HG02798 (cell line): ENCODE results near the gene RAD51B.
"Not testable (repeated sequence)": the region's sequence is repeated elsewhere in the genome, so short reads cannot be mapped to it uniquely, and the experiment has no call there.

Source experiments
- ATAC-seq: cut with Tn5 transposase; IDR thresholded peaks from one replicate; pipeline ENCODE4 v1.9.1; 2021; ENCODE audit warnings: mild to moderate bottlenecking; ENCODE audit not compliant: unreplicated experiment, poor library complexity

Gene RAD51B

DNA sequence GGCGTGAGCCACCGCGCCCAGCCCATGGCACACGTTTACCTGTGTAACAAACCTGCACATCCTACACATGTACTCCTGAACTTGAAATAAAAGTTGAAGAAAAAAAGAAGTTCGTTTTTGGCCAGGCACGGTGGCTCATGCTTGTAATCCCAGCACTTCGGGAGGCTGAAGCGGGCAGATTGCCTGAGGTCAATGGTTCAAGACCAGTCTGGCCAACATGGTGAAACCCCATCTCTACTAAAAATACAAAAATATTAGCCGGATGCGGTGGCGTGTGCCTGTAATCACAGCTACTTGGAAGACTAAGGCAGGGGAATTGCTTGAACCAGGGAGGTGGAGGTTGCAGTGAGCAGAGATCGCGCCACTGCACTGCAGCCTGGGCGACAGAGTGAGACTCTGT, 879.2 kb downstream of the RAD51B start:
- ATAC-seq: not testable (repeated sequence)

DNA sequence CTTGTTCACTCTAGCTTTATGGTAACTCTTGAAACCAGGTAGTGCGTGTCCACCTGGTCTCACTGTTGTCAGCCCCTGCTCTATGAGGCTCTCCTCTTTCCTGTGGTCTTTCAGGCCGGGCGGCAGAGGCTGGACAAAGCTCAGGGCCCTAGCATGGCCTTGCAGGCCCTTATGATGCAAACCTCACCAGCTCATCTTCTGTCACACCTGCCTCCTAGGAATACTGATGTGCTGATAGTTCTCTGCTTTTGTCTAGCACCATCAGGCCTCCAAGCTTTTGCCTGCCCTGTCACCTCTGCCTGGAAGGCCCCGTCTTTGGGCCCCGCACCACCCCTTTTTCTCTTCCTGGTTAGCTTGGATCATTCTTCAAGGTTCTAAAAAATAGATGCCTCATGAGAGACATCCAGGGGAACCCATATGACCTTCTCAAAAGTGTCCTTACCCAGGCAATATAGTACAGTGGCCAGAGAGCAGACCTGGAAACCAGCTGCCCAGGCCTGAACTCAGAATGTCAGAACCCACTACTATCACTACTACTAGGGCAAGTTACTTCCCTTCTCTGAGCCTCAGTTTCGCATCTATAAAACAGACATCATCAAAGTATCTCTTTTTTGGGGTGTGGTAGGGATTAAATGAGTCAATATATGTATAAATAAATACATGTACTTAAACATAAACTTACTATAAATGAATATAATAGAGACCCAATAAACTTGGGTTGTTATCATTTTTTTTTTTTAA, 881.6 kb downstream of the RAD51B start:
- no peak for ATAC-seq

DNA sequence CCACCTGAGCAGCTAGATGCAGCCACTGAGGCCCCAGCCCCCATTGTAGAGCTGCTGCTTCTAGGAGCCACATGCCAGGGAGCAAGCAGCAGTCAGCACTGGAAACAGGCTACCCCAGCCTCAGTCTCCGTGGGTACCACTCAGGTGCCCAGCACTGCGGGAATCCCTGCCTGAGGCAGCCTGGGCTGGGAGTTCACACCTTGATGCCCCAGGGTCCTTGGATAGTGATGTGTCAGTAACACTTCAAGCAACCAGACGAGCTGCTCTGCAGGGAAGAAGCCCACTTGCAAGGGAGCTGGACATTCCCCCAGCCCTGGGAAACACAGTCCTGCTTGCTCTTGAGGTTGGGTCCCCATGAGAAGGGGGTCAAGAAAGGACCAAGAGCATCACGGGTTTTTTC, 882.6 kb downstream of the RAD51B start:
- no peak for ATAC-seq

DNA sequence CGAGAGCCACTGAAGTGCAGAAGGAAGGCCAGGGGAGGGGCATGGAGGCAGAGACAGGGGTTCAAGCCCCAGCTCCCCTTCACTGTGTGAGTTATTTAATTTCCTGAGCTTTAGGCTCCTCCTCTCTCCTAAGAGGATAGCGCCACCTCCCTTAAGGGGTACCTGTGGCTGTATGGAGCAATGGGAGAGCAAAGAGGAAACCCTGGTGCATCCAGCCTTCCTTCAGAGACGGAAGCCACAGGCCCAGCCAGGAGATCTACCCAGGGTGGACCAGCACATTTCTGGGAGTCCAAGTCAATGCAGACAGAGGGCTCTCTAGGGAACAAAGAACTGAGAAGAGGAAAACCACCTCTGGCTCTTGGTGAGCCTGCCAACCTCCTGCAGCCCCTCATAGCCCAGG, 883.0 kb downstream of the RAD51B start:
- no peak for ATAC-seq

DNA sequence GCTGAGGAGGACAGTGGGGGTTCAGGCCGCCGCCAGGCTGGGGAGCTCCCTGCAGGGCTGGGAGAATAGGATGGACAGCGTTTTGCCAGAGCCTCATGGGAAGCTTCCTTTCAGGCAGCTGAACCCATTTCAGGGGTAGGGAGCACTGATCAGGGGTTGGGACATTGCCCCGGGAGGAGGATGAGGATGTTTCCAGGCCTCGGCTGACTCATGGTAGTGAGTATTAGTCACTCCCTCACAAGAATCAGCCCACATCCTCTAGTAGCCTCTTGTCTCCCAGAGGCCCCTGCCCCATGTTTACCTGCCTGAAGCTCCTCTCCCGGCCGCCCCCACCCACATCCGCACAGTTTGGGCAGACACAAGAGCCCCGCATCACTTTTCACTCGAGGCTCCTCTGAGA, 883.5 kb downstream of the RAD51B start:
- no peak for ATAC-seq

DNA sequence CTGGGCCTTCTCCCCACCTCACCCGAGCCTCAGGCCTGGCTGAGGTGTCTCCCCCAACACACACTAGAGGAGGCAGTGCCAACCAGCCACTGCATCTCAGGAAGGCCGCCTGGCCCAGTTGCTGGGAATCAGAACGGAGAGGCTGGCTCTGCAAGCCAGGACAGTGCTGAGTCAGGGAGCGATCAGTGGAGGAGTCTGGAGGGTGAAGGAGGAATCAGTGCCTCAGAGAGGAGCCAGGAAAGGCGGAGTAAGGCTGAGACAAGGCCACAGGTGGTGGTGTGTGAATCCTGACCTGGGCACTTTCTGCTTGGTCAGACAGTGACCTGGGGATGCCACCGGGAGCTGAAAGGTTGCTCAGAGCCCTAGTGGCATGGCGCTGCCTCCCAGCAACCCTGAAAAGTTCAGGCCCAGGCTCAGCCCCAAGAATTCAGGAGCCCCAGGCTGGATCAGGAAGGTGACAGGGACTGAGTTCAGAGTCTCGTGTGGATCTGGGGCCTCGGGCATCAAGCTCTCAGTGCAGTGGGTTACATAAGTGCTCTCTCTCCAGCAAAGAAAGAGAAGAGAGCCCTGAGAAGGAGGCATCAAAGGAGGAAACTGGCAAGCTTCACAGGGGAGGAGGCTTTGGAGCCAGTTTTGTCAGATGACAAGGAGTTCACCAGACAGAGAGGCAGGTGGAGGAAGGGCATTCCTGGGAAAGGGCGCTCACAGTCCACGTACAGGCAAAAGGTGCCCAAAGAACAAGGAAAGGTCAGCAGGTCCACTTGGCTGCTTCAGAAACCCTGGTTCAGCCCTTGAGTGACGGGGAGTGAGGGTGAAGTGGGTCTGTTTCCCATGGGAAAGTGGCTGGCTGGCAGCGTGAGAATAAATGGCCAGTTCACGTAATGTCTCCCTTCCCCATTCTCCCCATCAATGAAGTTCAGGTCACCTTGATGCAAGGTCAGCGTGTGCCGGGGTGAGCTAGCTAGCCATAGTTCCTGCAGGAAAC, 885.4 kb downstream of the RAD51B start:
- no peak for ATAC-seq

DNA sequence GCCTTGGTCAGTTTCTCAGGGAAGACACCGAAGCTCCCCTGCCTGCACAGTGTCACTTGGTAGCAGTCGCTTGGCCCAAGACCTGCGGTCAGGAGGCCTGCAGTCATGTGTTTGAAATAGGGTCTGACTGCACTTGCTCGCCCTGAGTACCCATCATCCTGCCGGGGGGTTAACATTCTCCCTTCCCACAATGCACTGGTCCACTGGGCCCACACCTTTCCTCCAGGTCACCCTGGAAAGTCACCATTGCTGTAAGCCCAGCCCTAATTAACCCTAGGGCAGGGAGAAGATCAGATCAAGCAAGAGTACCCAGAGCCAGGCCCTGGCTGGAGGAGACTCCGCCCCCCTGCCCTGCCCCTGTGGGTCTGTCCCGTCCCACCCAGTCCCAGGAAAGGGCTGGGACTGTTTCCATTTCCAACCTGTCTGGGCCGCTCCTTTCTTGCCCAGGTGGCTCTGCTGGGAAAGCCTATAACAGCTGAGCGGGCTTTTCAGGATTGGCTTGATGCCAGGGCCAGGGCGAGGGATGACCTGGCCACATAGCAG, 886.2 kb downstream of the RAD51B start:
- no peak for ATAC-seq

DNA sequence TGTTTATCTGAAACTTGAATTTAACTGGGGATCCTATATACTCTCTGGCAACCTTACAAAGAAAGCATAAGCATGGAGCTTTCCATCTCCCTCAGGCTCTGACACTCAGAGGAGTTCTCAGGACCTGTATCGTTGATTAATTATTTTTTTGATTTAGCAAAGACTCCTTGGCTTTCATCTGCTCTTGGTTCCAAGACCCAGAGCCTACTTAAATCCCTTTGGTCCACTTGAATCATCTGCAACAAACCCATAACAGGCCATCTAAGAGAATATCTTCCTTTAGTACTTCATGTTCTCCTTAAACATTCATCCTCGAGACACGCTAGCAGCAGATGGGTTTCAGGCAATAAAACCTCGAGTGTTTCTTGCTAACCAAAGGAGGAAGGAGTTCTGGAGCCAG, 887.9 kb downstream of the RAD51B start:
- ATAC-seq: no peak

DNA sequence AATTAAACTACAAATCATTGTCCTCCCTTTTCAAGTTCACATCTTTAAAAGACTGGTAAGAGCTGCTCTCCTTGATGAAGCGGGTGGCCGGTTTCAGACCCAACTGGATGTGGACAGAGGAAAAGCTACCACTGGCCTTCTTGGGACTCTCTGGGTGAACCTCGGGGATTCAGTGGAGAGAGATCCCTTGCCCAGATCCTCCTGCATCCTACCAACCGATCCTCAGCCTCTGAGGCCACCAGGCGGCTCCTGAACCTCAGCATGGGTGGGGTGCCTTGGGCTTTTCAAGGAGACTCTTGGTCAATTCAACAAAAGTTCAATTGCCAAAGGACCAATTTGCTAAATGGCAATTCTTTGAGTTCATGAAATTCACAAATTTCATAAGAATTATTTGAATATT, 888.8 kb downstream of the RAD51B start:
- no peak for ATAC-seq

DNA sequence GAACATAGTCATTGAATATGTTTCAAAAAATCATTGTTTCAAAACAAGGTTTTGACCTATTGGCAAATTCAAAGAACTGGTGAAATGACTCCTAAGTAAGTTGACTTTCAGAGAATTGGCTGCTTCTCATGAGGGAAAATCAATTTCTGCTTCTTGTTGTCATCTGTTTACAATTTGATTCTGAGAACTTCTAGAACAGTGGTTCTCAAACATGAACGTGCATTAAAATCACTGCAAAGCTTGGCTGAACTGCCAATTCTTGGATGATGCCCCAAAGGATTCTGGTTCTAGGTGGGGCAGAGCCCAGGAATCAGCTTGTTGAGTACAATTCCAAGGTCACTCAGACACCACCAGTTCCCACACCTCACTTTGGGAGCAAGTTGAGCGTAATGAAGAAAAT, 889.4 kb downstream of the RAD51B start:
- ATAC-seq: no peak

DNA sequence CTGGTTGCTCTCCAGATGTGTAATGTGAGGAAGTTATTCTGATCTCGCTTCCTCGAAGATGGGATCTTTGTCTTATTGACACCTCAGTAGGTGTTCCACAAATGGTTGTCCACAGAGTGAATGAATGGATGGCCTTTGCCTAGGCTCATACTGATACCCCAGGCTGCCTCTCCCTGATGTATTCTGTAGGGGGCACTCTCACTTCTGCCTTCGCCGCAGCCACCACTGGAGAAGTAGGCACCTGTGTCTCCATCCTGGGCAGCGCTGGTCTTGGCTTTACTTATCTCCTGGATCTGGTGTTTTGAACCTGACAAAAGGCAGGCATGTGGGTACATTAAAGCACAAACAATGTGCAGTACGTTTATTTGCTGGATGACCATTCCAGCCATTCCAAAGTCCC, 891.2 kb downstream of the RAD51B start:
- no peak for ATAC-seq

DNA sequence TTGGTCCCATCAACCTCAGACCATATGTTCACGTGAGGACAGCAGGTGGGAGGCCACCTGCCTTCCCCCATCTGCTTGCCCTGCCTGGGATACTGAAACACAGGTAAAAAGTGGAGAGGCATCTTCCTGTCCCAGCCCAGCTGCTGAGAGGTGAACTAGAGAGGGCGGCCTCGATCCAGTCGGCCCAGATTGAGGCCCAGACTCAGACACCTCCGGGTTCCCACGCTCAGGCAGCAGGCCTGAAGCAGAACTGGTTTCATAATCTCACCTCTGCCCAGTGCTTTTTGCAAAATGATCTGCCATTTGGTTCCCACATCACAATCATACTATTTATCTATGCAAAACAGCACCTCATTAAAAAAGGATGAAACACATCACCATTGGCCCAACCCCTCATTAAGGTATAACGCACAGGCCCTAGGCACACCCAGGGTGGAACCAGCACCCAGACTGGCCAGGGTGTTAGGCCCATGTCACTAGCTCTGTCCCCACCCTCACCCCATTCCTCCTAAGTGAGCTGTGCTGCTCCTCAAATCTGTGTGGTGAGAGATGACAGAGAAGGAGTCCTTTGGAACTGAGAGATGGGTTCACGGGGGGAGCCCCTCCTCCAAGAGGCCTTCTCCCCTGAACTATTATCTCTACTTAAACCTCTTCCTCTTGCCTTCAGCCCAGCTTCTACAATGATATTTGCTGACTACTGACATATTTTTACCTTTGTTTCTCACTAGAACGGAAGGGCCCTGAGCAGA, 892.2 kb downstream of the RAD51B start:
- no peak for ATAC-seq

DNA sequence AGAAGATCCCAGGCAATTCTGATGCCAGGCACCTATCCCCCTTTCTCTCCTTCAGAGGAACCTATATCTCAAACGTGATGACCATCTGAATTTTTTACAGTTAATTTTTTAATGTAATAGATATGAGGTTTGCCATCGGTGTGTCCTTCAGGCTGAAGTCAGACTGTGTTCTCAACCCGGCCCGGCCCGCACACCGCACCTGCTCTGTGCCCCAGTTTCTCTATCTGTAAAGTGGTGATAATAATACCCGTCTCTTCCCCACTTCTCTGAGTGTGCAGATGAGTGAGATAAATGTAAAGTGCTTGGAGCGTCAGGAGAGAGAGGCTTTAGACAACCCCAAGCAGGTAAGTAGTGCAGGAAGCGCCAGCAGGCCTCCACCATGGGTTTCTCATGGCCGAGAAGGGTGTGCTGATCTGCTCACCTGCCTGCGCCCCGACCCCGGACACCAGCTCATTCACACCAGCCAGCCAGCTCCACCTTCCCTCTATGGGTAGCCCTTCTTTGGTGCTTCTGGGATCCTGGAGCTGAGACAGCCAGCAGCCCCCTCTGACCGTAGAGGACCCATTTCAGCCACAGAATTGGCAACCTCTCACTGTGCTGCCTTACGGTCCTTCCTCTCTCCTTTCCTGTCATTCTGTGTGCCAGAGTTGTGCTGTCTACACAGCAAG, 893.3 kb downstream of the RAD51B start:
- ATAC-seq: no peak

DNA sequence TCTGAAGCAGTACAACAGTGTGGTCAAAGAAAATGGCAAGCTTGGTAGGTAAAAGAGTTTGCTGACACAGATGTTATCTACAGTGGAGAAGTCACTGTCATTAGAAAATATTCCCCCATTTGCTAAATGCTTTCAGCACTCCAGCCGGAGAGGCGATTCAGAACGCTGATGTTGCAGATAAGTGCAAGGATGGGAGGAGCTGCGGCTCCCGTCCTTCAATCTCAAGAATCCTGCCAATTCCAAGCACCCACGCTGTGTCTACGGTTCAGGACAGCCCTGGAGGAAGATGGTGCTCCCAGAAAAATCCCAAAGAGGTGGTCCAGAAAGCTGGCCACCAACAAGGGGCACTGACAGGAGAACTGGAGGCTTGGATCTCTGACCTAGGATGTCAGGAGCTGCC, 894.2 kb downstream of the RAD51B start:
- ATAC-seq: no peak

DNA sequence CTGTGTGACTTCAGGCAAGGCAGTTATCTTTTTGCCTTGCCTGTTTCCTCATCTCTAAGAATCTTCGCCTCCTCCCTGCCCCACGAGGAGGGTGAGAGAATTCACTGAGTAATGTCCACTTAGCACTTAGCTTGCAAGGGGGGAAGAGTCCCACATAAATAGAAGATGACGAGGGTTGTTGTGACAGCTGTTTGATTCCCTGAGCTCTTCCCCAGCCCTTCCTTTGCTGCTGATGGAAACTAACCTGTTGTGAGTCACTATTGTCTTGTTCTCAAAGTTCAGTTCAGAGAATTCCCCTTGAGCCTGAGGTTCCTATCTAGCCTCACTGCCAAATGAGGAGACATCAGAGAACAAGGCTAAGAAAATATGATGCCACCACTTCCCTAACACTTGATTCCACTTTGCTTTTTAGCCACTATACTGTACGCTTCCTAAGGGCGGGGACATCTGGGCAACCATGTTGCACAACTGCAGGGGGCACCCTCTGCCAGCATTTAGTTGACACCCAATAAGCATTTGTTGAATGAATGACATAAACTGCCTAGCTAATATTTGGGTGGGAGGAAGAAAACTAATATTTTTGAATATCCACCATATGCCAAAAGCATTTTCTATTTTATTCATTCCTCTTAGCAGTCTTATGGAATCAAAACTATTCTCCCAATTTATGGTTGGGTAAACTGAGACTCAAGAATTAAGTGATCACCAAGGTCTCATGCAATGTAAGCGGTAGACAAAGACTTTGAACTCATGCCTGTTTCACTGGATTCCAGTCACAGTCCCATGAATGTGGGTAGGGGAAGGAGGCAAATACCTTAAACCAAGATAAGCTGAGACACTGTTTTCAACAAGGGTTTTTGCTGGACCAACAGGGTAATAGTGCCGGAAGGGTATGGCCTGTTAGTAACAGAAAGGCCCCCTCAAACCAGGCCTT, 895.7 kb downstream of the RAD51B start:
- no peak for ATAC-seq

DNA sequence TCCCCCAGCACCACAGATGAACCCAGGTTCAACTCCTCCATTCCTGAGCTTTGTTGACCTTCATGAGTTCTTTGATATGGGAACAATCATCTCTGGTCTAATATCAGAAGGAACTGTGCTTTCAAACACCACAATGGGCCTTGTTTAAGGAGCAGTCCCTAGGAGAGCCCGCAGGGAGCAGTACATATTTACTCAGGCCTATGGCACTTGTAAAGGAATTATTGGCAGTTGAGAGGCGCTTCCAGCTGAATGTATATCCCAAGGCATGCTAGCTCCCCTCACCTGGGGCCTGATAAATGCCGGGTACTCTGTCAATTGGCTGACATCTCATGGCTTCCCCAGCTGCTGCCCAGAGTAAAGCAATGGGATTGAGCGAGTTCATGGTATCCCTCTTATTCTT, 897.1 kb downstream of the RAD51B start:
- no peak for ATAC-seq

DNA sequence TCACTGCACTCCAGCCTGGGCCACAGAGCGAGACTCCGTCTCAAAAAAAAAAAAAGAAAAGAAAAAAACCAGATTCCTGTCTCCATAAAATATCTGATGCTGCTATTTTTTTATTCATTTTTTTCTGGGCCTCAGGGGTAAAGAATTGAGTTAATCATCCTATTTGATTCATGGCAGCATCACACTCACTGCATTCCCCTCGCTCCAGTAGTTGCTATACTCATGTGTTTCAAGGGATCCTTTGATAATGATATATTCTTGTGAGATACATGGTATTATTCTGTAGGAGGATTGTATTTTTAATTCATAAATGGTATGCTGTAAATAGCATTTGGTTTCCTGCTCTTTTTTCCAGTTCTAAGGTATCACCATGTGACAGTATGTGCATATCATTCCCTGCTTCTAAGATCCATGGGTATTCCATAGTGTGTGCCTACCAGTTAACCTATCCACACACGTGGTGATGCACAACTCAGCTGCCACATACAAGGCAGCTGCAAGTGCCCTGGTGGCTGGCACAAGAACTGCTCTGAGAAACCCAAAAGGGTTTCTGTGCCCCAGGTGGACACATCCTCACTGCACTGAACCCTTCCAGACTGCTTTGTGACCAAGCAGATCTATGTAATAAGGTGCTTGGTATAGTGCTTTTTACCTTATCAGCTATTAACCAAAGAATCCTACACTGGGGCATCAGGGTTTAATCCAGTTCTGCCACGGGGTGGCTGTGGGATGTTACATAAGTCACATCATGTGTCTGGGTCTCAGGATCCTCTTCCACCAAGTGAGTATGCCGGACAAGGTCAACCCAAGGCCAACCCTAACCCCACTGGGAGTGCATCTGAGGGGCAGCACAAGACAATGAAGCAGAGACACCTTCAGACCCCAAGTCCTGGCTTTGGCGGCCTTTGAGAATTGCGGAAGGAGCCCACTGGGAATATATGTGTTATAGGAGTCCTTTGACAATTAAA, 898.7 kb downstream of the RAD51B start:
- ATAC-seq: no peak
